ENCODE measurements around the gene PHC2.

Gene PHC2

DNA sequence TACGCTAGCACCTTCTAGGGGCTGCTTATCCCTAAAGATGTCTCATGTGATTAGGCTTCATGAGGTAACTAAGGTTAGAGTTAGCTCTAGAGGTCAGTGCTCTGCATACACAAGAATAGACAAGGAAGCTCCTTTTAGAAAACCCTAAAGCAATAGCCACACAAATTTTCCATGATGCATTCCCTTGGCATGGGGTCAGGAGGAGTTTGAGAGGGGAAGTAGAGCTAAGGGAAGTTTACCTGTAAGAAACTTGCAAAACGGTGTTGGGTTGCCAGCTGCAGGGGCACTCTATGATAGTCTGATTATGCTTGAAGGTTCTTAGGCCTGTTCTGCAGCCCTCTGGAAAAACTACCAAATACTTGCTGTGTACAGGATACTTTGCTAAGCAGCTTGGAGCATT, 71.0 kb downstream of the PHC2 start:
- no peak for DNase-seq (ENCODE audit: low read depth)
- TF ChIP-seq, protein P1, sequence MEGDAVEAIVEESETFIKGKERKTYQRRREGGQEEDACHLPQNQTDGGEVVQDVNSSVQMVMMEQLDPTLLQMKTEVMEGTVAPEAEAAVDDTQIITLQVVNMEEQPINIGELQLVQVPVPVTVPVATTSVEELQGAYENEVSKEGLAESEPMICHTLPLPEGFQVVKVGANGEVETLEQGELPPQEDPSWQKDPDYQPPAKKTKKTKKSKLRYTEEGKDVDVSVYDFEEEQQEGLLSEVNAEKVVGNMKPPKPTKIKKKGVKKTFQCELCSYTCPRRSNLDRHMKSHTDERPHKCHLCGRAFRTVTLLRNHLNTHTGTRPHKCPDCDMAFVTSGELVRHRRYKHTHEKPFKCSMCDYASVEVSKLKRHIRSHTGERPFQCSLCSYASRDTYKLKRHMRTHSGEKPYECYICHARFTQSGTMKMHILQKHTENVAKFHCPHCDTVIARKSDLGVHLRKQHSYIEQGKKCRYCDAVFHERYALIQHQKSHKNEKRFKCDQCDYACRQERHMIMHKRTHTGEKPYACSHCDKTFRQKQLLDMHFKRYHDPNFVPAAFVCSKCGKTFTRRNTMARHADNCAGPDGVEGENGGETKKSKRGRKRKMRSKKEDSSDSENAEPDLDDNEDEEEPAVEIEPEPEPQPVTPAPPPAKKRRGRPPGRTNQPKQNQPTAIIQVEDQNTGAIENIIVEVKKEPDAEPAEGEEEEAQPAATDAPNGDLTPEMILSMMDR (conservative IDR thresholded peaks at IDR 0.05; ENCODE audit: low read length), result no peak

DNA sequence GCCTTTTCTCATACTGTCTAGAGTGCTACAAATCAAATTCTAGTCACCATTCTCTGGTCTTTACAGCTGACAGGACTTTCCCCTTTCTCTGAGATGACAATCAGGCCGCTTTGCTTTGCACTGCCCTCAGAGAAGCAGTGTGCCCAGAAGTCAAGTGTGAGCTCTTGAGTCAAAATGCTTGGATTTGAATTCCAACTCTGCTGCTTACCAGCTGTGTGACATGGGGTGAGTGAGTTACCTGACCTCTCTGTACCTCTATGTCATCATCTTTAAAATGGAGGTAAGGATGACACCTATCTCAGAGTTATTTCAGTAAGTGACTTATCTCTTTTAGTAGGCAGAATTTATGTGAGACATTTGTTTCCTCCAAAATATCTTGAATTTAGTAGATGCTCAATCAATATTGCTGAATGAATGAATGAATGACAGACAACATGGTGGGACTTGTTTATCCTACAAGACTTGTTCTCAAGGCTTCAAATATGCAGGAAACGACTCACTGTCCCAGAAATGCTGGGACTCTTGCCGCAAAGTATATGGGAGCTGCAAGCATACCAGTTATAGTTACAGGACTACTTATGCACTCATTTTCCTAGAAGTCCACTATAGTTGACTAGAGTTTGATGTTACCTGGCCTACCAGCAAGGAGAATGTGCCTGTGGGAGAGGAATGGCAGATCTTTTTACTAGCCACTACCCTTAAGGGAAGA, 71.9 kb downstream of the PHC2 start:
- no peak for DNase-seq (ENCODE audit: low read depth)
- TF ChIP-seq, protein P1 (conservative IDR thresholded peaks at IDR 0.05; ENCODE audit: low read length), result no peak
- no peak overlapping the region for H3K4me3 ChIP-seq (ENCODE audit: low read length)

More for the DNA sequence above, 71.0 kb downstream of the PHC2 start:
- H3K4me3 ChIP-seq (ENCODE audit: low read length), result no peak overlapping the region

DNA sequence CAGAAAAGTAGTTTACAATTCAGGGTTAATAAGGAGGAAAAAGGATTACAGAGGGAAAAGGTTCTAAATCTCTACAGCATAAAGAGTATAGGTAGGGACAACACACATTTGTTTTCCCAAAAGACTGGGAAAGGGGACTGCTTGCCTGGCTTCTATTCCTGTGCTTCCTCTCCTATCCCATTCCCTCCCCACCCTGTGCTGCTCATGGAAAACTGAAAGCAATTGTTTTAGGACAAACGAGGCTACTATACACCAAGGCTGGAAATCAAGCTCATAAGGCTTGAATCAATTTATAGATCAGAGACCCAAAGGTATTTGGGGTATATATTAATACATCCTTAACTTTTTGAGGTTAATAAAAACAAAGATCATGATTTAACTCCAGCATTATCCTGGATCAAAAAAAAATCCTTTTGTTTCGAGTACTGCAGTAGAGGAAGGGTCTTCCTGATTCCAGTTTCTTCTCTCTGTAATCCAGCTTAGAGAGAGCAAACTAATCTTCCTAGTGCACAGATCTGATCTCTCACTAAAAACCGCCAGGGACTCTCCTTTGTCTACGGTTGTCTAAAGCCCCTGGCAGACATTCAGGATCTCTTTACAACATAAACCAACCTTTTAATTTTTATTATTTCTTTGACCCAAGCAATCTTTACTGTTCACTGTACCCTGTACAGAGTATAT, 72.6 kb downstream of the PHC2 start:
- no peak overlapping the region for H3K4me3 ChIP-seq (ENCODE audit: low read length)
- DNase-seq (ENCODE audit: low read depth), result no peak
- TF ChIP-seq, protein P1 (conservative IDR thresholded peaks at IDR 0.05; ENCODE audit: low read length), result no peak

DNA sequence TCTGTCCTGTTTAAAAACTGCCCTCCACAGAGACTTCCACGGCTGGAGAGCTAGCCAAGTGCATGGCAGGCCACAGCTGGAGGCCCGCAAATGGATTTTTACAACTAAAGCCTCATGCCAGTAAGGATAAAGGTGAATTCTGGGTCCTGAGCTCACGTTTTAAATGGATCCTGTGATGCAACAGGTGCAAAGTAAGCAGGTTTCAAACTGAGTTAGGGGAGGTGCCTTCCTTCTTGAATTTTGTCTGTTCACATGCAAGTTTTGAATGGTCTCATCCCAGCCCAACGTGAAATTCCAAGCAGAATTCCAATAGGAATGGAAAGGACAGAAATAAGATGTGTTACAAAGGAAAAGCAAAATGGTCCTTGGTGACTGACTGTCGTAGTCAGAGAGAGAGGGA, 73.8 kb downstream of the PHC2 start:
- TF ChIP-seq, protein P1 (conservative IDR thresholded peaks at IDR 0.05; ENCODE audit: low read length), result no peak
- DNase-seq (ENCODE audit: low read depth), result no peak

DNA sequence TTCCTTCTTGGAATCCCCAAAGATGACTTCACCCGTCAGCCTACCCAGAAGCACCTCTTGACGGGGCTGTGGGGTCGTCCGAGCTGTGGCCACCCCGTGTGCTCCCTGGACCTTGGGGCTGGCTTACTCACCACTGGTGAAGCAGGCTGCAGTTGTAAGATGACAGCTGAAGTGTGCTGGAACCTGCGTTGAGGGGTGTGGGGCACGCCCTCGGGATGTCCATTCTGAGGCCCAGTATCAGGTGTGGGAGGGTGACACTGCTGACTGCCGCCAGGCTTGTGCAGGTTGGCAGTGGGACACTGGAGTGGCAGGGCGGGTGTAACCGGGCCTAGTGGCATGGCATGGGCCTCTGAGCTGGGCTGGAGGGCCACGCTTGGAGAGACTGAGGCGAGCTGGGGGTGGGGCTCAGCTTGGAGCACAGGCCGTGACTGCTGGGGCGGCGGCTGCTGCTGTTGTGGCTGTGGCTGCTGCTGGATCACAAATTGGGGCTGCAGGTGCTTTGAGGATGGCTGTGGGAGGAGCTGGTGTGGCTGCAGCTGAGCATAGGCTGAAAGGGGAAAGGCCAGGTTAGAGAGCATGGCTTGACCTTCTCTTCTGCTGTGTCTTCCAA, 76.1 kb downstream of the PHC2 start:
- DNase-seq (ENCODE audit: low read depth), result no peak
- TF ChIP-seq, protein P1 (conservative IDR thresholded peaks at IDR 0.05; ENCODE audit: low read length), result no peak

More for the DNA sequence above, 73.8 kb downstream of the PHC2 start:
- no peak overlapping the region for H3K4me3 ChIP-seq (ENCODE audit: low read length)

DNA sequence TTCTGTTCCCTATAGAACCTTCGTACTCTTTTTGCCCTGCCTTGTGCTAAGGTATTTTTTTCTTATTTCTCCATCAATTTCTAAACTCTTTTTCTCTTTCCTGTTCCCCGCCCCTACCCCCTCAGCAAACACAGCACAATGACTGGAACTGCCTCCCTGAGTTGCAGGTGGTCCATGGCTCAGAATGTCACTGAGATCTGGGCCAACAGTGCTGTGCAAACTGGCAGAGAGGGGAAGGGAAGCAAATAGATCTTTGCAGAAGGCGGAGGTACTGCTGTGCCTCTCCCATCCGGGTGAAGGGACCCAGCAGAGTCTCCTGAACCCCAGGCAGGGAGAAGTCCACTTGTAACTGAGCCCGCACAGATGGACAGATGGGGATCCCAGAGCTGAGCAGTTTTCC, 77.4 kb downstream of the PHC2 start:
- no peak overlapping the region for H3K4me3 ChIP-seq (ENCODE audit: low read length)
- TF ChIP-seq, protein P1 (conservative IDR thresholded peaks at IDR 0.05; ENCODE audit: low read length), result no peak
- no peak for DNase-seq (ENCODE audit: low read depth)

More for the DNA sequence above, 76.1 kb downstream of the PHC2 start:
- H3K4me3 ChIP-seq (ENCODE audit: low read length), result no peak overlapping the region
